Peyer's patch (tissue), 4 donors: ENCODE data around the gene CACUL1. TPM values are rescaled to one million over a fixed set of nuclear protein-coding genes. Genes with fewer than 3 reads are reported as not detected.

ENCODE experiments used
- DNase-seq, 3 donors: peaks; one replicate each; pipeline ENCODE4 v3.0.0-alpha.2; 2017 to 2019
- H3K27ac ChIP-seq, 4 donors: fragments of 200-600 bp; sonication (generic); one replicate each; pipeline ENCODE4 v1.5.1; 2016 to 2019
- H3K27me3 ChIP-seq, 2 donors: fragments of 200-600 bp; sonication (generic); one replicate each; pipeline ENCODE4 v1.5.1; 2019
- H3K36me3 ChIP-seq, 3 donors: fragments of 200-600 bp; sonication (generic); one replicate each; pipeline ENCODE4 v1.5.1; 2016 to 2019
- H3K4me1 ChIP-seq, 4 donors: fragments of 200-600 bp; sonication (generic); one replicate each; pipeline ENCODE4 v1.5.1; 2016 to 2019
- H3K4me3 ChIP-seq, 4 donors: fragments of 200-600 bp; sonication (generic); 1 replicate in 3 of 4; 2 replicates in 1 of 4; pipeline ENCODE4 v1.5.1; 2016 to 2019; ENCODE audit warnings: mild to moderate bottlenecking in 1 of 4
- H3K9me3 ChIP-seq, 4 donors: fragments of 200-600 bp; sonication (generic); one replicate each; pipeline ENCODE4 v1.5.1; 2016 to 2019; ENCODE audit warnings: mild to moderate bottlenecking in 1 of 4
- CTCF ChIP-seq, 6 experiments: fragments of 450-650 bp in 4 of 6; fragments of 200-600 bp in 2 of 6; sonication (generic) in 1 of 6; IDR thresholded peaks; one replicate each; pipeline ENCODE4 v1.5.1; 2017 to 2019; ENCODE audit warnings: antibody characterized with exemption in 6 of 6, mild to moderate bottlenecking in 3 of 6, moderate library complexity in 1 of 6
- POLR2A ChIP-seq, 2 donors: fragments of 450-650 bp; IDR thresholded peaks; one replicate each; pipeline ENCODE4 v1.5.1; 2017; ENCODE audit warnings: antibody characterized with exemption in 2 of 2, mild to moderate bottlenecking in 2 of 2, moderate library complexity in 2 of 2
- total RNA-seq, 4 donors: library from RNA; depleted of rRNA; stranded (reverse); fragments of >200 nt; gene quantifications; one replicate each; pipeline ENCODE4 v1.1.0, GENCODE V29; 2016

CACUL1 gene
- total RNA-seq, 4 donors from 2014 or later = 20.6 to 42.6 (median 33.1) TPM

GRCh38 chr10:118775478-118775877 is 20.7 kb upstream of the CACUL1 start:
- H3K27ac ChIP-seq = no peak overlapping the region
- H3K4me3 ChIP-seq = no peak overlapping the region
- DNase-seq = no peak
- no peaks in the 10 kb centered on the region for H3K4me1 ChIP-seq
- H3K9me3 ChIP-seq = no peaks in the 10 kb centered on the region
- peak in 1 of 6 experiments; percentile 6 for TF ChIP-seq CTCF (IDR thresholded peaks at IDR 0.05)
- TF ChIP-seq POLR2A (IDR thresholded peaks at IDR 0.05) = no peak
- no peaks in the 10 kb centered on the region for H3K36me3 ChIP-seq
- no peaks in the 10 kb centered on the region for H3K27me3 ChIP-seq

- Histone ChIP-seq H3K36me3 (no peaks in the 10 kb centered on the region), H3K4me3 (no peak overlapping the region), H3K9me3 (no peaks in the 10 kb centered on the region), H3K27me3 (no peaks in the 10 kb centered on the region), H3K27ac (no peak overlapping the region), H3K4me1 (no peaks in the 10 kb centered on the region)
- no peak for DNase-seq
- TF ChIP-seq POLR2A (IDR thresholded peaks at IDR 0.05) (no peak), CTCF (IDR thresholded peaks at IDR 0.05) (no peak)
Observed at GRCh38 chr10:118773041-118773440, 18.3 kb upstream of the CACUL1 start.

DNA sequence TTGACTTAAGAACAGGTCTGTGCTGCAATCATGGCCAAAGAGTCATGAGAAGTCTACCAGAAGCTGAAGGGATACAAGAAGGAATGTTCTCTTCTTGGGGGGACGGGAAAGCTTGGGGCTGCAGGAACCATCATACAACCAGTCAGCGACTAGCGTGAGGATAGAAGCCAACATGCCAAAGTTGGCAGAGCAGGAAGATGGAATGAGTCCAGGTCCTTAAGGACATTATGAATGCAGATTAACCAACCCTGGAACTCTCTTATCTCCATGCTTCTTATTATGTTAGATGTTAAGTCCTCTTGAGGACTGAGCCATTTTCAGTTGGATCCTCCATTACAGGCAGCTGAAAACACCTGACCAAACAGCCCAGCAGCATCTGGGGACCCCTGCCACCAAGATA is 17.2 kb upstream of the CACUL1 start:
- no peaks in the 10 kb centered on the region for H3K4me1 ChIP-seq
- no peaks in the 10 kb centered on the region for H3K27me3 ChIP-seq
- DNase-seq = no peak
- no peaks in the 10 kb centered on the region for H3K9me3 ChIP-seq
- H3K4me3 ChIP-seq = no peak overlapping the region
- no peaks in the 10 kb centered on the region for H3K36me3 ChIP-seq
- no peak overlapping the region for H3K27ac ChIP-seq
- TF ChIP-seq POLR2A (IDR thresholded peaks at IDR 0.05) = no peak
- TF ChIP-seq CTCF (IDR thresholded peaks at IDR 0.05) = no peak

DNA sequence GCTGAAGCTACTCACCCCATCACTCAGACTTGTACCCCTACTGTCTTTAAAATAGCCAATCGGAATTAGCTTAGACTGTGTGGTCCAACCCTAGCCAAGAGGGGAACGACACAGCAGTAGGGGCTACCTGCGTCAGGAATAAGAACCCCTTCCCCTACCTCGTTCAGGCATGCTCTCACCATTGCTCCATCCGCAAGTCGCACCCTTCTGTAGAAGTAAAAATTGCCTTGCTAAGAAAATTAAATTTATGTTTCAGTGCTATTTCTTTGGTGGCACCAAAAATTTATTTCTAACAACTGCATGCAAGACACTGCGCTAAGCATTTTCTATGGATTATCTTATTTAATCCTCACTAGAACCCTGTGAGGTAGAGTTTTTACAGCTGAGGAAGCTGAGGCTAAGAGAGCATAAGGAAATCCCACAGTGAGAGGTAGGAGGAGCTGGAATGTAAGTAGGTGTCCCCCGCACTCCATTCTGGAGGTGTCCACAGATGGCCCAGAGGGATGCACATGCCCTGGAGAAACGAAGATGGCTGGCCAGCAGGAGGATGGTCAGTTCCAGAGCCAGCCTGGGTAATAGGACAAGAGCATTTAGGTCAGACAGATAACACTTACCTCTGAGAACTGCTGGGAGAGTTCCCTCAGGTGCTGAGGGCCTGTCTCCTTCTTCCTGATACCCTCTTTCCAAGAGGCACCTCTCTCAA is 15.3 kb upstream of the CACUL1 start:
- Histone ChIP-seq H3K36me3 (no peaks in the 10 kb centered on the region), H3K27ac (no peak overlapping the region), H3K9me3 (no peaks in the 10 kb centered on the region), H3K4me3 (no peak overlapping the region), H3K4me1 (no peaks in the 10 kb centered on the region), H3K27me3 (no peaks in the 10 kb centered on the region)
- TF ChIP-seq POLR2A (IDR thresholded peaks at IDR 0.05) = no peak
- TF ChIP-seq CTCF (IDR thresholded peaks at IDR 0.05) = no peak
- no peak for DNase-seq

DNA sequence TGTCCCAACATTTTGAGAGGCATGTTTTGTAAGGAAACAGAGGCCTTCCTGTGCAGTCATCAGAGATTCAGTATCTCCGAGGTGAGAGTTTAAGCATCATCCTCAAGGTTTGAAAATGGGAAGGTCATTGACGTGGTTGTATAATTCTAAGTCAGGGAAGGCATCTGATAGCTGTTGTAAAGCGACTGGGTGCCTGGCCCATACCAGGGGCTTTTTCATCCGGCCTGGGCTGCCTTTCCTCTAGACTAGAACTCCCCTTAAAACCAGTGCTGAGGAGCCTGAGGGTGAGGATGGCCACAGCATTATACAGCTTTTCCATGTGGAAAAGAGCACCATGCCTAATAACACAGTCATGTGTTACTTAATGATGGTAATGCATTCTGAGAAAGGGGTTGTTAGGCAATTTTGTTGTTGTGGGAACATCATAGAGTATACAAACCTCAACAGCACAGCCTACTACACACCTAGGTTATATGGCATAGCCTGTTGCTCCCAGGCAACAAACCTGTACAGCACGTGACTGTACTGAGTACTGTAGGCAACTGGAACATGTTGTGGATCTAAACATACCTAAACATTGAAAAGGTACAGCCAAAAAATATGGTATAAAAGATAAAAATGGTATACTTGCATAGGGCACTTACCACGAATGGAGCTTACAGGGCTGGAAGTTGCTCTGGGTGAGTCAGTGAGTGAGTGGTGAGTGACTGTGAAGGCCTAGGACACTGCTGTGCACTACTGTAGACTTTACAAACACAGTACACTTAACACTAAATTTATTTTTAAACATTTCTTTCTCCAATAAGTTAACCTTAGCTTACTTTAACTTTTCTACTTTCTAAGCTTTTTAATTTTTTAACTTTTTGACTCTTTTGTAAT is 13.5 kb upstream of the CACUL1 start:
- Histone ChIP-seq H3K27me3 (no peaks in the 10 kb centered on the region), H3K27ac (no peak overlapping the region), H3K4me1 (no peaks in the 10 kb centered on the region), H3K36me3 (no peaks in the 10 kb centered on the region), H3K9me3 (no peaks in the 10 kb centered on the region), H3K4me3 (no peak overlapping the region)
- DNase-seq = no peak
- TF ChIP-seq POLR2A (IDR thresholded peaks at IDR 0.05) (no peak), CTCF (IDR thresholded peaks at IDR 0.05) (no peak)
